Muscle of leg (tissue), 11 donors: ENCODE results near the gene CRBN. TPM values are rescaled to one million over a fixed set of nuclear protein-coding genes. Genes with fewer than 3 reads are reported as not detected.

ENCODE experiments used
- DNase-seq: peaks from one replicate; pipeline ENCODE4 v3.0.0; 2013
- H3K27ac ChIP-seq: one replicate; pipeline ENCODE4 v1.5.1; 2013; ENCODE audit warnings: mild to moderate bottlenecking, low read length, control low read depth
- H3K27me3 ChIP-seq: one replicate; pipeline ENCODE4 v1.6.1; 2013; ENCODE audit warnings: low read length; ENCODE audit not compliant: control insufficient read depth, insufficient read depth
- H3K36me3 ChIP-seq: one replicate; pipeline ENCODE4 v1.6.1; 2013; ENCODE audit warnings: low read length; ENCODE audit not compliant: control insufficient read depth, insufficient read depth
- H3K4me1 ChIP-seq: one replicate; pipeline ENCODE4 v1.6.1; 2013; ENCODE audit warnings: low read length; ENCODE audit not compliant: control insufficient read depth, insufficient read depth
- H3K4me3 ChIP-seq: one replicate; pipeline ENCODE4 v1.5.1; 2013; ENCODE audit warnings: low read length, control low read depth
- H3K9me3 ChIP-seq: replicated peaks from 2 replicates; pipeline ENCODE4 v1.6.1; 2013; ENCODE audit warnings: low read depth, low read length; ENCODE audit not compliant: control insufficient read depth
- WGBS: methylation state at CpG from one replicate; pipeline ENCODE4 v1.1.5; 2013; ENCODE audit warnings: missing lambda C conversion rate; ENCODE audit not compliant: insufficient coverage; 5-methylcytosine and 5-hydroxymethylcytosine counted together
- polyA plus RNA-seq, 8 donors: library from polyadenylated mRNA; unstranded; fragments of 120-200 nt; gene quantifications; one replicate each; pipeline versions ENCODE4 v1.2.1 to v1.2.3, GENCODE V29; 2013; ENCODE audit warnings: inconsistent platforms in 1 of 8, low replicate concordance in 1 of 8; ENCODE audit not compliant: insufficient read length in 8 of 8, insufficient read depth in 1 of 8
- total RNA-seq: library from RNA; stranded (reverse); fragments of 120-200 nt; gene quantifications from one replicate; pipeline ENCODE4 v1.2.4, GENCODE V29; 2013

The CRBN gene
- total and polyA plus RNA-seq, 9 donors, result 30.0 to 52.3 (median 36.9) TPM

- no CpG with 5 or more reads among the region's 2 CpGs for WGBS
- Histone ChIP-seq H3K4me3 (no peak overlapping the region), H3K27ac (no peak overlapping the region), H3K9me3 (no peaks in the 10 kb centered on the region), H3K27me3 (no peaks in the 10 kb centered on the region), H3K4me1 (no peaks in the 10 kb centered on the region), H3K36me3 (no peaks in the 10 kb centered on the region)
- no peak for DNase-seq
Measured at GRCh38 chr3:3117651-3118050, 61.8 kb downstream of the CRBN start.

- Histone ChIP-seq H3K27ac (no peak overlapping the region), H3K4me3 (no peak overlapping the region), H3K9me3 (no peaks in the 10 kb centered on the region), H3K27me3 (no peaks in the 10 kb centered on the region), H3K4me1 (no peaks in the 10 kb centered on the region), H3K36me3 (no peaks in the 10 kb centered on the region)
- no peak for DNase-seq
- WGBS, result 100% methylated on average over 1 of the region's 4 CpGs
Measured at GRCh38 chr3:3113042-3113709, 66.3 kb downstream of the CRBN start.

- 75% methylated on average over 4 of the region's 7 CpGs for WGBS
- DNase-seq, result no peak
- Histone ChIP-seq H3K36me3 (no peaks in the 10 kb centered on the region), H3K27ac (no peak overlapping the region), H3K27me3 (no peaks in the 10 kb centered on the region), H3K9me3 (no peaks in the 10 kb centered on the region), H3K4me3 (no peak overlapping the region), H3K4me1 (no peaks in the 10 kb centered on the region)
Measured at GRCh38 chr3:3110749-3111361, 68.6 kb downstream of the CRBN start.

- Histone ChIP-seq H3K9me3 (no peaks in the 10 kb centered on the region), H3K4me3 (no peak within 1 kb of the TSS), H3K27me3 (no peaks in the 10 kb centered on the region), H3K36me3 (no peaks in the 10 kb centered on the region), H3K27ac (no peak within 1 kb of the TSS), H3K4me1 (no peaks in the 10 kb centered on the region)
- no CpG with 5 or more reads among the region's 4 CpGs for WGBS
- peak; percentile 33 for DNase-seq
Measured at GRCh38 chr3:3110299-3110630, 69.2 kb downstream of the CRBN start, which contains the start of gene IL5RA. TSS of gene IL5RA (minus strand) at chr3:3110374. CDS start at chr3:3104984, 5,390 bp downstream.

- no peaks in the 10 kb centered on the region for H3K4me1 ChIP-seq
- no peaks in the 10 kb centered on the region for H3K9me3 ChIP-seq
- H3K27me3 ChIP-seq, result no peaks in the 10 kb centered on the region
- no peak for DNase-seq
- no peak overlapping the region for H3K4me3 ChIP-seq
- no peak overlapping the region for H3K27ac ChIP-seq
- H3K36me3 ChIP-seq, result no peaks in the 10 kb centered on the region
- WGBS, result 76% methylated on average over 6 of the region's 11 CpGs
Measured at GRCh38 chr3:3109407-3110298, 69.8 kb downstream of the CRBN start.

GRCh38 chr3:3107858-3108257 is 71.6 kb downstream of the CRBN start:
- no CpG with 5 or more reads among the region's 3 CpGs for WGBS
- DNase-seq, result no peak
- Histone ChIP-seq H3K4me1 (no peaks in the 10 kb centered on the region), H3K9me3 (no peaks in the 10 kb centered on the region), H3K27me3 (no peaks in the 10 kb centered on the region), H3K27ac (no peak overlapping the region), H3K36me3 (no peaks in the 10 kb centered on the region), H3K4me3 (no peak overlapping the region)

GRCh38 chr3:3107181-3107580 is 72.3 kb downstream of the CRBN start:
- WGBS, result no CpG with 5 or more reads among the region's 3 CpGs
- no peak overlapping the region for H3K4me3 ChIP-seq

GRCh38 chr3:3105815-3106214 is 73.7 kb downstream of the CRBN start:
- no peak overlapping the region for H3K27ac ChIP-seq
- H3K9me3 ChIP-seq, result no peaks in the 10 kb centered on the region
- H3K4me1 ChIP-seq, result no peaks in the 10 kb centered on the region
- no peak for DNase-seq
- H3K36me3 ChIP-seq, result no peaks in the 10 kb centered on the region
- no peak overlapping the region for H3K4me3 ChIP-seq
- no CpG with 5 or more reads among the region's 4 CpGs for WGBS
- no peaks in the 10 kb centered on the region for H3K27me3 ChIP-seq

More at GRCh38 chr3:3107181-3107580, 72.3 kb downstream of the CRBN start:
- H3K27ac ChIP-seq, result no peak overlapping the region
- no peaks in the 10 kb centered on the region for H3K9me3 ChIP-seq
- no peaks in the 10 kb centered on the region for H3K27me3 ChIP-seq
- DNase-seq, result no peak
- H3K36me3 ChIP-seq, result no peaks in the 10 kb centered on the region
- no peaks in the 10 kb centered on the region for H3K4me1 ChIP-seq

- H3K4me1 ChIP-seq, result no peaks in the 10 kb centered on the region
- H3K4me3 ChIP-seq, result no peak overlapping the region
- 100% methylated on average over 1 of the region's 3 CpGs for WGBS
- no peaks in the 10 kb centered on the region for H3K27me3 ChIP-seq
- no peaks in the 10 kb centered on the region for H3K9me3 ChIP-seq
- H3K27ac ChIP-seq, result no peak overlapping the region
- DNase-seq, result no peak
- H3K36me3 ChIP-seq, result no peaks in the 10 kb centered on the region
Measured at GRCh38 chr3:3105246-3105645, 74.2 kb downstream of the CRBN start.

- WGBS, result 84% methylated on average over 5 of the region's 6 CpGs
- Histone ChIP-seq H3K36me3 (no peaks in the 10 kb centered on the region), H3K4me1 (no peaks in the 10 kb centered on the region), H3K4me3 (no peak overlapping the region), H3K27me3 (no peaks in the 10 kb centered on the region), H3K9me3 (no peaks in the 10 kb centered on the region), H3K27ac (no peak overlapping the region)
- no peak for DNase-seq
Measured at GRCh38 chr3:3102751-3103150, 76.7 kb downstream of the CRBN start.
